Panc1 (cell line): ENCODE data around the gene HCFC1R1. TPM values are rescaled to one million over a fixed set of nuclear protein-coding genes. Genes with fewer than 3 reads are reported as not detected.
A peak's percentile ranks its signal among the peaks of the same experiment; 100 is the strongest.

Experiments used
- ATAC-seq: fragments of 200-7000 bp; cut with Tn5 transposase; 2 replicates; pipeline ENCODE4 v1.9.1; 2020; ENCODE audit warnings: mild to moderate bottlenecking, moderate library complexity
- BruUV-seq: library from RNA; stranded (reverse); fragments of 400-500 nt; replicated peaks from 2 replicates; lab custom pipeline; 2021; lab: Mats Ljungman, UMichigan
- CTCF ChIA-PET: fragments of 300-600 bp; sonication (Branson Sonifier 250); formaldehyde crosslinking; loops from one replicate; lab custom pipeline; 2022; ENCODE audit warnings: antibody characterized with exemption; lab: Charles Lee
- POLR2A ChIA-PET: fragments of 300-600 bp; sonication (Branson Sonifier 250); formaldehyde crosslinking; loops from one replicate; lab custom pipeline; 2022; ENCODE audit warnings: antibody characterized with exemption; lab: Charles Lee
- DNase-seq: peaks from one replicate; pipeline ENCODE4 v3.0.0-alpha.2; 2010; ENCODE audit warnings: low read depth, low spot score
- H3K27ac ChIP-seq: 2 replicates; pipeline ENCODE4 v1.5.1; 2011; ENCODE audit warnings: mild to moderate bottlenecking, low read length, inconsistent platforms
- H3K27me3 ChIP-seq: fragments of 200-500 bp; sonication (Bioruptor generic); 2 replicates; pipeline ENCODE4 v1.6.0; 2014; ENCODE audit warnings: low read length, inconsistent platforms; ENCODE audit not compliant: control insufficient read depth, insufficient read depth
- H3K36me3 ChIP-seq: fragments of 200-500 bp; sonication (Bioruptor generic); 2 replicates; pipeline ENCODE4 v1.5.1; 2014; ENCODE audit warnings: inconsistent platforms, mild to moderate bottlenecking, low read length, moderate library complexity; ENCODE audit not compliant: control insufficient read depth, insufficient read depth
- H3K4me1 ChIP-seq: 2 replicates; pipeline ENCODE4 v1.5.1; 2011; ENCODE audit warnings: inconsistent platforms, mild to moderate bottlenecking, low read length, moderate library complexity; ENCODE audit not compliant: control insufficient read depth, insufficient read depth
- H3K4me3 ChIP-seq, 2 experiments: 2 replicates each; pipeline ENCODE4 v1.5.1; 2011 to 2012; ENCODE audit warnings: low read depth in 2 of 2, low read length in 2 of 2, mild to moderate bottlenecking in 2 of 2, inconsistent platforms in 1 of 2, moderate library complexity in 1 of 2
- H3K9me3 ChIP-seq: fragments of 200-500 bp; sonication (Bioruptor generic); 2 replicates; pipeline ENCODE4 v1.5.1; 2014; ENCODE audit warnings: low read depth, mild to moderate bottlenecking, inconsistent platforms, low read length, moderate library complexity; ENCODE audit not compliant: control insufficient read depth, insufficient read depth
- POLR2AphosphoS5 ChIP-seq: IDR thresholded peaks from 2 replicates; pipeline ENCODE4 v1.6.1; 2012; ENCODE audit warnings: mild to moderate bottlenecking, low read depth, low read length, moderate library complexity
- REST ChIP-seq, 2 experiments: IDR thresholded peaks; 2 replicates each; pipeline ENCODE4 v1.6.1; 2011 to 2012; ENCODE audit warnings: low read depth in 2 of 2, control low read depth in 1 of 2, low read length in 1 of 2, mild to moderate bottlenecking in 1 of 2, moderate library complexity in 1 of 2; ENCODE audit not compliant: insufficient read depth in 1 of 2
- SIN3A ChIP-seq: IDR thresholded peaks from 2 replicates; pipeline ENCODE4 v1.6.1; 2012; ENCODE audit warnings: low read depth, mild to moderate bottlenecking, low read length, moderate library complexity, borderline replicate concordance; ENCODE audit not compliant: insufficient read depth
- TCF7L2 ChIP-seq: IDR thresholded peaks from 2 replicates; pipeline ENCODE4 v1.6.1; 2011; ENCODE audit warnings: mild to moderate bottlenecking, low read depth, low read length, inconsistent platforms
- in situ Hi-C: cut with HindIII; loops from 2 replicates; pipeline ENCODE4 v1.10.0; 2016; ENCODE audit warnings: low sequenced_read_pairs, low pct_unique_long_range_greater_than_20kb
- intact Hi-C: fragments of 100-400 bp; cut with micrococcal nuclease; formaldehyde crosslinking; loops from one replicate; pipeline ENCODE4 v1.10.0; 2022; ENCODE audit not compliant: unreplicated experiment
- total RNA-seq: library from RNA; stranded (reverse); gene quantifications from one replicate; pipeline ENCODE4 v1.2.1, GENCODE V29; 2021; ENCODE audit not compliant: unreplicated experiment
- TF ChIP-seq, protein P1 (sequence below): fragments of 450-650 bp; IDR thresholded peaks from 2 replicates; pipeline ENCODE4 v1.5.1; 2017; ENCODE audit warnings: mild to moderate bottlenecking

Gene HCFC1R1
- total RNA-seq, 1 experiment from 2014 or later, result 67.3 TPM

- in situ Hi-C loops, result no loop called here
- intact Hi-C loops, result no loop called here
- no TSS peak for BruUV-seq
- ATAC-seq (peak; percentile 62), DNase-seq (no peak)
- Histone ChIP-seq H3K4me3 (peak within 1 kb of the TSS; percentile 51 to 59), H3K27ac (no peak within 1 kb of the TSS), H3K4me1 (no peaks in the 10 kb centered on the region), H3K27me3 (no peaks in the 10 kb centered on the region), H3K36me3 (no peaks in the 10 kb centered on the region), H3K9me3 (no peaks in the 10 kb centered on the region)
- ChIA-PET POLR2A (interaction anchor here (0.6 kb wide), 1 partner anchor 15 kb away, joined by 3 read pairs; no protein-coding TSS in a partner anchor), CTCF (interaction anchor here (0.5 to 0.7 kb wide), 3 partner anchors 13 to 605 kb away, joined by 3 to 4 read pairs (median 4); no protein-coding TSS in a partner anchor)
- TF ChIP-seq TCF7L2 (no peak), REST (IDR thresholded peaks at IDR 0.05; ENCODE audit: insufficient read depth in 1 of 2, low read depth in 2 of 2, low read length in 1 of 2) (no peak), POLR2AphosphoS5 (no peak), SIN3A (no peak)
- TF ChIP-seq, protein P1, sequence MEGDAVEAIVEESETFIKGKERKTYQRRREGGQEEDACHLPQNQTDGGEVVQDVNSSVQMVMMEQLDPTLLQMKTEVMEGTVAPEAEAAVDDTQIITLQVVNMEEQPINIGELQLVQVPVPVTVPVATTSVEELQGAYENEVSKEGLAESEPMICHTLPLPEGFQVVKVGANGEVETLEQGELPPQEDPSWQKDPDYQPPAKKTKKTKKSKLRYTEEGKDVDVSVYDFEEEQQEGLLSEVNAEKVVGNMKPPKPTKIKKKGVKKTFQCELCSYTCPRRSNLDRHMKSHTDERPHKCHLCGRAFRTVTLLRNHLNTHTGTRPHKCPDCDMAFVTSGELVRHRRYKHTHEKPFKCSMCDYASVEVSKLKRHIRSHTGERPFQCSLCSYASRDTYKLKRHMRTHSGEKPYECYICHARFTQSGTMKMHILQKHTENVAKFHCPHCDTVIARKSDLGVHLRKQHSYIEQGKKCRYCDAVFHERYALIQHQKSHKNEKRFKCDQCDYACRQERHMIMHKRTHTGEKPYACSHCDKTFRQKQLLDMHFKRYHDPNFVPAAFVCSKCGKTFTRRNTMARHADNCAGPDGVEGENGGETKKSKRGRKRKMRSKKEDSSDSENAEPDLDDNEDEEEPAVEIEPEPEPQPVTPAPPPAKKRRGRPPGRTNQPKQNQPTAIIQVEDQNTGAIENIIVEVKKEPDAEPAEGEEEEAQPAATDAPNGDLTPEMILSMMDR, result no peak
Observed at GRCh38 chr16:3045758-3046640, 22.3 kb upstream of the HCFC1R1 start, which contains the start of gene MMP25. Gene MMP25 (plus strand): TSS chr16:3046561. CDS start chr16:3046918, 357 bp downstream.

- in situ Hi-C loops (no loop called here), intact Hi-C loops (no loop called here)
- POLR2A ChIA-PET, result no interaction called here
- TF ChIP-seq TCF7L2 (no peak), REST (IDR thresholded peaks at IDR 0.05; ENCODE audit: insufficient read depth in 1 of 2, low read depth in 2 of 2, low read length in 1 of 2) (no peak), POLR2AphosphoS5 (no peak), SIN3A (no peak)
- TF ChIP-seq, protein P1, result no peak
- no peak for ATAC-seq
- H3K9me3 ChIP-seq, result no peaks in the 10 kb centered on the region
- BruUV-seq, result no TSS peak
- no peaks in the 10 kb centered on the region for H3K27me3 ChIP-seq
- CTCF ChIA-PET, result interaction anchor here (0.6 to 1.1 kb wide), 2 partner anchors 13 to 158 kb away, joined by 4 to 10 read pairs; no protein-coding TSS in a partner anchor
- DNase-seq, result no peak
- no peak overlapping the region for H3K27ac ChIP-seq
- H3K4me3 ChIP-seq, result no peak overlapping the region
- H3K4me1 ChIP-seq, result no peaks in the 10 kb centered on the region
- H3K36me3 ChIP-seq, result no peaks in the 10 kb centered on the region
Observed at GRCh38 chr16:3044708-3045107, 21.0 kb upstream of the HCFC1R1 start.
